GM21515 (cell line): ENCODE measurements around the gene CTSS.
"Not testable (repeated sequence)": the region's sequence is repeated elsewhere in the genome, so short reads cannot be mapped to it uniquely, and the experiment has no call there.

Source experiments
- ATAC-seq: cut with Tn5 transposase; IDR thresholded peaks from one replicate; pipeline ENCODE4 v1.9.1; 2021; ENCODE audit not compliant: unreplicated experiment

CTSS gene

DNA sequence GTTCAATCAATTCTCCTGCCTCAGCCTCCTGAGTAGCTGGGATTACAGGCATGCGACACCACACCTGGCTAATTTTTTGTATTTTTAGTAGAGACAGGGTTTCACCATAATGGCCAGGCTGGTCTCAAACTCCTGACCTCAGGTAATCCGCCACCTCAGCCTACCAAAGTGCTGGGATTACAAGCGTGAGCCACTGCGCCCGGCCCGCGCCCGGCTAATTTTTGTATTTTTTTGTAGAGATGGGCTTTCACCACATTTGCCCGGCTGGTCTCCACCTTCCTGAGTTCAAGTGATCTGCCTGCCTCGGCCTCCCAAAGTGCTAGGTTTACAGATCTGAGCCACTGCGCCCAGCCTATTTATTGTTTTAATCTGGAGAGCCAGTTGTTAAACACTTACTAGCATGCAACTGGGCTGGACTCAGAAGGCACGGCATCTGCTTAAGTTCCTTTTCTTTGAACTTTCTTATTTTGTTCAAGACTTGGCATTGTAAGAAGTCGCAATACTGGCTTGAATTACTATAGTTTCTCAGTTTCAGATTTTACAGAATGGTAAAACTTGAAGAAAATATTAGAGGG is 10.4 kb upstream of the CTSS start:
- ATAC-seq = not testable (repeated sequence)

DNA sequence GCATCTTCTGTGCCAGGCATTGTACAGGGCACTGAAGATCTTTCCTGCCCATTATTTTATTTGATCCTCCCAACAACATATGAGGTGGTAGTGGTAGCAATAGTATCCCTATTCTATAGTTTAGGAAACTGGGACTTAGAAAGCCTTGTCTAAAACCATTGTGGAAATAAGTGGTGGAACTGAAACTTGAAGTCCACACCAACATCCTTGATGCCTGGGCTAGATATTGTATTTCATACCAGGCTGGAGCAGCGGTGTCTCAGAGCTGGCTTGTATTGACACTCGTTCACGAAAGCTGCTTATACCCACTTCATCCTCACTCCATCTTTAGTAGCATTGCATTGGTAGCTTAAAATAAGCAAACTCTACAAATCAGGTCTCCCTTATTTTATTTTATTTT is 9.7 kb upstream of the CTSS start:
- ATAC-seq = no peak

DNA sequence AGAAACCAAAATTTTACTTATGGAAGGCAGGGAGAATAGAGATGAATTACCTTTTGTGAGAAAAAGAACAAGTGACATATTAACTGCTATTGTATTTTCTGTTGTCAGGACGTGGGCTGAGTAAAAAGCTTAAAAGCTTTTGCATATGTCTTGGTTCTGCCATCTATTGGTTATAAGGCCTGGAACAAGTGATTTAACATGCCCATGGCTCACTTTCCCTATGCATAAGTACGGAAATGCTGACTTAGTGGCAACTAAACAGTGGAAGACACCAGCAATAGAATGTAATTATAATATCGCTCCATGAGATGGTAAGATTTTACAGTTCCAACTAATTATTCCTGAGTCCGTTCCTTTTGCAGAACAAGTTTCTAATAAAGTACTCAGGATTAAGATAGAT is 6.7 kb upstream of the CTSS start:
- no peak for ATAC-seq

DNA sequence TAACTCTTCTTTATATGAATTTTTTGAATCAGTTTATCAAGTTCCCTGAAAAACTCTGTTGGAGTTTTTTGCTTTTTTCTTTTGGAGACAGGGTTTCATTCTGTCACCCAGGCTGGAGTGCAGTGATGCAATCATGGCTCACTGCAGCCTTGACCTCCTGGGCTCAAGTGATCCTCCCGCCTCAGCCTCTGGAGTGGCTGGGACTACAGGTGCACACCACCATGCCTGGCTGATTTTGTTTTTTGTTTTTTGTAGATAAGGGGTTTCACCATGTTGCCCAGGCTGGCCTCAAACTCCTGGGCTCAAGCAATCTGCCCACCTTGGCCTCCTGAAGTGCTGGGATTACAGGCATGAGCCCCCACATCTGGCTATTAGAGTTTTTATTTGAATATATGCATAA is 2.1 kb upstream of the CTSS start:
- not testable (repeated sequence) for ATAC-seq

DNA sequence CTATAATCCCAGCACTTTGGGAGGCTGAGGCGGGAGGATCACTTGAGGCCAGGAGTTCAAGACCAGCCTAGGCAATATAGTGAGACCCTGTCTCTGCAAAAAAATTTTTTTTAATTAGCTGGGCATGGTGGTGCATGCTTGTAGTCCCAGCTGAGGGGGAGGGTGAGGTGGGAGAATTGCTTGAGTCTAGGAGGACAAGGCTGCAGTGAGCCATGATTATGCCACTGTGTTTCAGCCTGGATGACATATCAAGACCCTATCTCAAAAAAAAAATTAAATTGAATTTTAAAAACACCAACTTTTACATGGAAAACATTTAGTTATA is 361 bp upstream of the CTSS start:
- not testable (repeated sequence) for ATAC-seq

DNA sequence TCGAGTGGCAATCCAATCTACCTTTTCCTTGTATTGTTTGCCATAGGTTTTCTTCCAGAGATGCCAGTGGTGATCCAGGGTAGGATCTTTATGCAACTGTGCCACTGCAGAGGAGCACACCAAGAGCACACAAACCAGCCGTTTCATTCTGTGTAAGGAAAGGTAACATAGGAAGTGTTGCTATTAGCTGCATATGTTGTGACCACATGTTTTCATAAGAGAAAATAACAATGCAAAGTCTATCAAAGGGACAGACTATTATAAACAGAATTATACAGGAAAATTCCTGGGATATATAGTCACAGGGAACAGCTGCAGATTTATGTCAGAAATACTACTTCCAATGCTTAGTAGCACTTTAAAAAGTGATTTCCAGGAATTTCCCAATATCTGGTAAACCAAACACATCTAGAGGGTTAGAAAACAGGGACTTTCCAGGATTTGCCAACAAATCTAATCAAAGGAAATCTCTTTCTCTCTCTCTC is 919 bp downstream of the CTSS start:
- ATAC-seq = no peak

DNA sequence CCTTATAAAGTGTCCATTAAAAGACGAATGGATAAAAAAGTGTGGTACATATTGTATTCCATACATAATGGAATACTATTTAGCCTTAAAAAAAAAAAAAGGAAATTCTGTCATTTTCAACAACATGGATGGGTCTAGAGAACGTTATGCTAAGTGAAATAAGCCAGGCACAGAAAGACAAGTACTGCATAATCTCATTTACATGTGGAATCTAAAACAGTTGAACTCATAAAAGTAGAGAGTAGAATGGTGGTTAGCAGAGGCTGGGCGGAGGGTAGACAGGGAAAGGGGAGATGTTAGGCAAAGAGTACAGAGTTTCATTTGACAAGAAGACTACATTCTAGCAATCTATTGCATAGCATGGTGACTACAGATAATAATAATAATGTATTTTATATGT is 2.6 kb downstream of the CTSS start:
- no peak for ATAC-seq

DNA sequence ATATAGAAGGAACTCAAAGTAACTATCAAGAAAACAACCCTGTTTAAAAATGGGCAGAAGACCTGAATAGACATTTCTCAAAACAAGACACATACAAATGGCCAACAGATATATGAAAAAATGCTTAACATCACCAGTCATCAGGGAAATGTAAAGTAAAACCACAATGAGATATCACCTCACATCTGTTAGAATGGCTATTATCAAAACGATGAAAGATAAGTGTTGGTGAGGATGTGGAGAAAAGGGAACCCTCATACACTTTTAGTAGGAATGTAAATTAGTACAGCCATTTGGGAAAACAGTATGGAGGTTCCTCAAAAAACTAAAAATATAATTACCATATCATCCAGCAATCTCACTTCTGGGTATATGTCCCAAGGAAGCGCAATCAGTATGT is 3.0 kb downstream of the CTSS start:
- no peak for ATAC-seq

DNA sequence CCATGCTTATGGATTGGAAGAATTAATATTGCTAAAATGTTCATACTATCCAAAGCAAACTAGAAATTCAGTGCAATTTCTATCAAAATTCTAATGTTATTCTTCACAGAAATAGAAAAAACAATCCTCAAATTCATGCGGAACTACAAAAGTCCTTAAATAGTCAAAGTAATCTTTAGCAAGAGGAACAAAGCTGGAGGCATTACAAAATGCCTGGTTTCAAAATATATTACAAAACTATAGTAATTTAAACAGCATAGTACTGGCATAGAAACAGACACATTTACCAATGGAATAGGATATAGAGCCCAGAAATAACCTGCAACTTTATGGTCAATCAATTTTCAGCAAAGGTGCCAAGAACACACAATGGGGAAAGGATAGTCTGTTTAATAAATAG is 3.8 kb downstream of the CTSS start:
- ATAC-seq = no peak

DNA sequence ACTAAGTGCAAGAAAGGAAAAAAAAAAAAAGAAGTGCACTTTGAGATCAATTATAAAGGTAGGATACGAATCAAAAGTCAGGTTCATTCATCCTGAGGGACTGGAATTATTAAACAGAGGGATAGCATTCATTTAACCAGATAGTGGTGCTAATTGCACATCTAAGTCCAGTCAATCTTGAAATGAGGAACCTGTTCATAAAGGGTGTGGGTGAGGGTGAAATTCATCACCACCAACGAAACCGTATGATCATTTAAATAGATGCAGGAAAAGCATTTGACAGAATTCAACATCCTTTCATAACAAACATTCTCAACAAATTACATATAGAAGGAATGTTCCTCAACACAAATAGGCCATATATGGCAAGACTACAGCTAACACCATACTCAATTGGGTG is 5.6 kb downstream of the CTSS start:
- no peak for ATAC-seq

DNA sequence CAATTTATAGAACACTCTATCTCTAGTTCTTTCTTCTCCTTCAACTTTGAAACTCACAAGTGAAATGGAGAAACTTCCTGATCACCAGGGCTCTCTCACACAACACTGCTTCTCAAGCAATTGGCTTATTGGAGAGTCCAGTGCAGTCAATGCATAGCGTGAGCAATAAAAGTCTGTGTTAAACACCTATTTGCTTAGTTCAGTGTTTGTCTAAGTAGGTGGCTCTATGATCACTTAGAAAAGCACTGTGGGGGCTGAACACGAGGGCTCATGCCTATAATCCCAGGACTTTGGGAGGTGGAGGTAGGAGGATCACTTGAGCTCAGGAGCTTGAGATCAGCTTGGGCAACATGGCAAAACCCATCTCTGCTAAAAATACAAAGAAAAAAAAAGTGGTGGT is 12.2 kb downstream of the CTSS start:
- no peak for ATAC-seq

DNA sequence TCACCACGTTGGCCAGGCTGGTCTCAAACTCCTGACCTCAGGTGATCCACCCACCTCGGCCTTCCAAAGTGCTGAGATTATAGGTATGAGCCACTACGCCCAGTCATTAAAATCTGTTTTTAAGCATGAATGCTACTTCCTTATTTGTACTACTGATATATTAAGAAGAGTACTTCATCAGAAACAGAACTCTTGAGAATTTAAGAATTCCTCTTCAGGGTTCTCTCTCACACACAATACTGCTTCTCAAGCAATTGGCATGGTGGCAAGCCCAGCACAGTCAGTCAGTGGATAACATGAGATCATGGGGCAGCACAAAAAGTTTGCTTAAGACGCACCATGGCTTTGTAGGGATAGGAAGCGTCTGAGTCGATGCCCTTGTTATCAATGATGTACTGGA is 14.1 kb downstream of the CTSS start:
- ATAC-seq = no peak

DNA sequence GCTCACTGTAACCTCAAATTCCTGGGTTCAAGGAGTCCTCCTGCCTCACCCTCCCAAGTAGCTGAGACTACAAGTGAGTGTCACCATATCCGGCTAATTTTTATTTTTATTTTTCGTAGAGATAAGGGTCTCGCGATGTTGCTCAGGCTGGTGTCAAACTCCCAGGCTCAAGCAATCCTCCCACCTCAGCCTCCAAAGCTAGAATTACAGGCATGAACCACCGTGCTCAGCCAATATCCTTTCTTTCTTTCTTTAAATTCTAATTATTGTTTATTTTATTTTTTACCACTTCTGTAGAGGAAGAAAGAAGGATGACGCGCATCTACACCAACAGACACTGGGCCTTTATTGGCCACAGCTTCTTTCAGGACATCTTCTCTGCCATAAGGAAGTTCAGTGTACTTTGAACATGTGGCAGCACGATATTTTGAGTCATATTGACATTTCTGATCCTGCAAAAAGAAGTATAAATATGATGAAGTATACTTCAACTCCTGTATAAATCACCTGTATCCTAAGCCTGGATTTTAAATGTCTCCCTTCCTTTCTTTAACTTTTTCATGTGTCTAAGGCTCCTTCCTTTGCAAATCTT is 15.8 kb downstream of the CTSS start:
- ATAC-seq = no peak

DNA sequence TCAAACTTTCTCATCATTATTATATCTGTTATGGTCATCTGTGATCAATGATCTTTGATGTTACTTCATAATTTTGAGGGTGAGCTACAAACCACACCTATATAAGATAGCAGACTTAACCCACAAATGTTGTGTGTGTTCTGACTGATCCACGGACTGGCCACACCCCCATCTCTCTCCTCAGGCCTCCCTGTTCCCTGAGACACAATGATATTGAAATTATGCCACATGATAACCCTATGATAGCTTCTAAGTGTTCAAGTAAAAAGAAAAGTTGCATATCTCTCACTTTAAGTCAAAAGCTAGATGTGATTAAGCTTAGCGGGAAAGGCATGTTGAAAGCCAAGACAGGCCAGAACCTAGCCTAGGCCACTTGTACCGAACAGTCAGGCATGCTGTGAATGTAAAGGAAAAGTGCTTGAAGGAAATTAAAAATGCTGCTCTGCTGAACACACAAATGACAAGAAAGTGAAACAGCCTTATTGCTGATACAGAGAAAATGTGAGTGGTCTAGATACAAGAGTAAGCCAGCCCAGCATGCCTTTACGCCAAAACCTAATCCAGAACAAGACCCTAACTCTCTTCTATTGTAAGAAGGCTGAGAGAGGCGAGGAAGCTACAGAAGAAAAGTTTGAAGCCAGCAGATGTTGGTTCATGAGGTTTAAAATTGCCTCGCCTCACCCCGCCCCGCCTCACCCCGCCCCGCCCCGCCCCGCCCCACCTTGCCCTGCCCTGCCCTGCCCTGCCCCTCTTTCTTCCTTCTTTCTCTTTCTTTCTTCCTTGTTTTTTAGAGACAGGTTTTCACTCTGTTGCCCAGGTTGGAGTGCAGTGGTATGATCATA is 16.5 kb downstream of the CTSS start:
- no peak for ATAC-seq

DNA sequence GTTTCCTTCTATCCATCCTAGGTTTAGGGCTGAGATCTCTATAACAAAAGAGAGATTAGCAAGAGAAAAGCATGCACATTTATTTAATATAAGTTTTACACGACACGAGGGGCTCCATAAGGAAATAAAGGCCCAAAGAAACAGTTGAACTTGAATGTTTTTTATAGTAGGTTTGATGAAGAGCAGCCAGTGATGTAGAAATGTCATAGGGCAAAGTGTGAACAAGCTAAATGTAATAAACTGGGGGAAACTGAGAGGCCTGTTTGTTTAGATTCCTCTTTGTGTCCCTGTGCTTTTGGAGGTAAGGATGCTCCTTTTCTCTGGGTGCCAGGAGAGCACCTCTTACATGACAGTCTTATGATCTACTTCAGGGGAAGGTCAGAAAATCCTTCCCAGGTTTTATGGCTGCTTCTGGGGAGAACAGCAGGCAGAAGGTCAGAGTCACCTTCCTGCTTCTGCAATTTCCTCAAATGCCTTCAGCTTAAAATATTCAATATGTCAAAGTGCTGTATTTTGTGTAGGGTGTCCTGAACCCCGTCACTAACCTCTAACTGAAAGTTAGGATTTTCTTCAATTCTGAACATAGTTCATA is 35.4 kb downstream of the CTSS start:
- no peak for ATAC-seq

DNA sequence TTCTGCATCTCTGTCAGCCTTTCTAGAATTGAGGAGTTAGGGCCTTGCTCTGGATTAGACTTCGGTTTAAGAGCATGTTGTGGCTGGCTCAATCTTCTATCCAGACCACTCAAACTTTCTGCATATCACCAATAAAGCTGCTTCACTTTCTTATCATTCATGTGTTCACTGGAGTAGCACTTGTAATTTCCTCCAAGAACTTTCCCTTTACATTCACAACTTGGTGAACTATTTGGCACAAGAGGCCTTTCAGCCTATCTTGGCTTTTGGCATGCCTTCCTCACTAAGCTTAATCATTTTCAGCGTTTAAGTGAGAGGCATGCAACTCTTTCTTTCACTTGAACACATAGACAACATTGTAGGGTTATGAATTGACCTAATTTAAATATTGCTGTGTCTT is 41.2 kb downstream of the CTSS start:
- ATAC-seq = no peak

DNA sequence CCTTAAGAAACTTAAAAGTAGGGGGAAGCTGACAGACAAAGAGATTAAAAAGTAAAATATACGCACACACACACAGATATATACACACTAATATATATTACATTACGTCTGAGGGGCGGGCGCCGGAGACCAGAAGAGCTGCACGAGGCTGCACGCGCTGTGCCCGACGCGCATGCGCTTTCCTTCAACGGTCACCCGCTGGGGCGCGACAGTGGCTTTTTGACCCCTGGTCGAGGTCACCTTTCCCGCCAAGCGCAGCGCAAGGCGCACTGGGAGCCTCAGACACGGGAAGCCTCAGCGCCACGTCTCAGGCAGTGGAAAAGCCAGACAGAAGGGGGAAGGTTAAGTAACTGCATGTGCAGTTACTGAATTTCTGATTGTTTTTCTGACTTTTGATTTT is 44.9 kb downstream of the CTSS start, which contains the start of gene HORMAD1:
Gene HORMAD1, minus strand, starts transcription at position 193 of the 400 bp plus-strand sequence. CDS start 1,390 bp downstream, outside the sequence.
- ATAC-seq = no peak

DNA sequence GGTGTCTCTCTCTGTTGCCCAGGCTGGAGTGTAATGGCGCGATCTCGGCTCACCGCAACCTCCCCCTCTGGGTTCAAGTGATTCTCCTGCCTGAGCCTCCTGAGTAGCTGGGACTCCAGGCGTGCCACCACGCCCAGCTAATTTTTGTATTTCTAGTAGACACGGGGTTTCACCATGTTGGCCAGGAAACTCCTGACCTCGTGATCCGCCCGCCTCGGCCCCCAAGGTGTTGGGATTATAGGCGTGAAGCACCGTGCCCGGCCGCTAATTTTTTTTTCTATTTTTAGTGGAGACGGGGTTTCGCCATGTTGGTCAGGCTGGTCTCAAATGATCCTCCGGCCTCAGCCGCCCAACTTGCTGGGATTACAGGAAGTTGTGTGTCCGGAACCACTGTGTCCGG is 45.5 kb downstream of the CTSS start:
- no peak for ATAC-seq

DNA sequence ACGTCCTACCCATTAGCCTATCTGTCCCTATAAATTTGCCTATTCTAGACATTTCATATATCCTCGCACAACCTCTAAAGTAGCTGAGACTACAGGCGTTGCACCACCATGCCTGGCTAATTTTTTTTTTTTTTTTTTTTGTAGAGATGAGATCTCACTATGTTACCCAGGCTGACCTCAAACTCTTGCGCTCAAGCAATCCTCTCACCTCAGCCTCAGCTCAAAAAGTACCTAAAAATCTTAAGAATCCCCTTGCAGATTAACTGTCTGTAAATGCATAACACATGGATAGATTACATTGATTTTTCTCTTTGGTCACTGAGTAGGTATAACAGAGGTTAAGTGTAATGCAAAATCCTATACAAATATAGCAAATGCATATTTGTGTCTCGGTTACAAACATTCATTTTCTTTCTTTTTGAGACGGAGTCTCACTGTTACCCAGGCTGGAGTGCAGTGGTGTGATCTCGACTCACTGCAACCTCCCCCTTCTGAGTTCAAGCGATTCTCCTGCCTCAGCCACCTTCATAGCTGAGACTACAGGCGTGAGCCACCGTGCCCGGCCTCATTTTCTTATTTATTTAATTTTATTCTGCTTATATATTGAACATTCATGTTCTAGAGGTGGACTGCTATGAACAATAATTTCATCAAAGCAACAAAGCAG is 47.2 kb downstream of the CTSS start:
- no peak for ATAC-seq

DNA sequence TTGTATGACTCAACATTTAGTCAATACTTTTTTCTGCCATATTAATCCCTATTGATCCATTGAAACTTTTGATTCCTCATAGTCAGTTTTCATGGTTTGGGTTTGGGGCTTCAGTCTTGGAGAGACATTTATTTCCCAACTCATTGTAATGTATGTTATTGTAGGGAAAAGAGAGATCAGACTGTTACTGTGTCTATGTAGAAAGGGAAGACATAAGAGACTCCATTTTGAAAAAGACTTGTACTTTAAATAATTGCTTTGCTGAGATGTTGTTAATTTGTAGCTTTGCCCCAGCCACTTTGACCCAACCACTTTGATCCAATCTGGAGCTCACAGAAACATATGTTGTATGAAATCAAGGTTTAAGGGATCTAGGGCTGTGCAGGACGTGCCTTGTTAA is 56.5 kb downstream of the CTSS start:
- not testable (repeated sequence) for ATAC-seq

DNA sequence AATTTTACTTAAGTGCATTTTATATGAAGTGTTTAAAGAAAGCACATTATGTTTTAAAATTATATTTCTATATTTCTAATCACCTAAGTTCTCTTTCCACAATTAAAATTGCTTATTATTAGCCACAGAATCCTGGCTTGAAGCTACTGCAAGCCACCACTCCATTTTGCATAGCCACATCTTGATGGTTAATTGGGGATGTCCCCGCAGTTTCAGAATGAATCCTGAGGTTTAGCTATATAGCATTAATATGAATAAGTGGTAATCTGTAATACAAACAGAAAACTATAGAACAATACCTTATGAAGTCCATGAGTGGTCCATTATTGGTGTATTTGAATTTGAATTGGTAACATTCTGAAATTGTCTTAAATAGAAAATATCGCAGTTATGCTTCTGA is 57.0 kb downstream of the CTSS start:
- peak; percentile 51 for ATAC-seq
